GM12878 (cell line): ENCODE data around the gene CBFA2T3. TPM values are rescaled to one million over a fixed set of nuclear protein-coding genes. Genes with fewer than 3 reads are reported as not detected.

Experiments used
- ATAC-seq: fragments of 200-7000 bp; cut with Tn5 transposase; 3 replicates; pipeline ENCODE4 v1.9.1; 2020; ENCODE audit warnings: mild to moderate bottlenecking, moderate library complexity
- BruUV-seq: library from RNA; stranded (reverse); fragments of 400-500 nt; replicated peaks from 2 replicates; lab custom pipeline; 2021; lab: Mats Ljungman, UMichigan
- CTCF ChIA-PET: fragments of 300-600 bp; sonication (Branson Sonifier 250); formaldehyde crosslinking; extraction: SDS; loops from one replicate; lab custom pipeline; 2021; ENCODE audit warnings: inconsistent platforms; lab: Yijun Ruan, JAX
- POLR2A ChIA-PET: fragments of 350-600 bp; formaldehyde crosslinking; extraction: SDS; loops from one replicate; lab custom pipeline; 2021; ENCODE audit warnings: inconsistent platforms; lab: Charles Lee
- RAD21 ChIA-PET: fragments of 300-600 bp; sonication (Branson Sonifier 250); formaldehyde crosslinking; loops from one replicate; lab custom pipeline; 2023; ENCODE audit warnings: antibody characterized with exemption; ENCODE audit not compliant: unreplicated experiment; lab: Charles Lee
- SMC1A ChIA-PET: fragments of 300-600 bp; sonication (Branson Sonifier 250); formaldehyde crosslinking; loops from one replicate; lab custom pipeline; 2023; ENCODE audit not compliant: unreplicated experiment, uncharacterized antibody; lab: Charles Lee
- DNase-seq: peaks from one replicate; pipeline ENCODE4 v3.0.0-alpha.2; 2011; ENCODE audit warnings: low read depth, low spot score
- FAIRE-seq: peaks from 3 replicates; lab custom pipeline; 2011; peaks lifted over from hg19 to GRCh38; lab: Jason Lieb, UNC
- H2AFZ ChIP-seq: 2 replicates; pipeline ENCODE4 v1.6.0; 2011; ENCODE audit warnings: low read depth, low read length, control low read depth; ENCODE audit not compliant: control insufficient read depth
- H3K27ac ChIP-seq: 2 replicates; pipeline ENCODE4 v1.5.1; 2011; ENCODE audit warnings: control low read depth; ENCODE audit not compliant: control insufficient read depth, insufficient read depth
- H3K27me3 ChIP-seq, 2 experiments: replicated peaks in 1 of 2; 2 replicates each; pipeline versions ENCODE4 v1.6.0 to v1.6.1; 2011; ENCODE audit warnings: low read length in 1 of 2; ENCODE audit not compliant: control insufficient read depth in 2 of 2, insufficient read depth in 2 of 2
- H3K36me3 ChIP-seq, 2 experiments: 2 replicates each; pipeline ENCODE4 v1.5.1; 2011; ENCODE audit warnings: low read length in 1 of 2; ENCODE audit not compliant: control insufficient read depth in 2 of 2, insufficient read depth in 2 of 2
- H3K4me1 ChIP-seq: 2 replicates; pipeline ENCODE4 v1.6.1; 2011; ENCODE audit warnings: mild to moderate bottlenecking, low read length, moderate library complexity, mixed read lengths; ENCODE audit not compliant: control insufficient read depth, insufficient read depth
- H3K4me2 ChIP-seq: 2 replicates; pipeline ENCODE4 v1.6.0; 2011; ENCODE audit warnings: control low read depth; ENCODE audit not compliant: control insufficient read depth, insufficient read depth
- H3K4me3 ChIP-seq: fragments of 200-600 bp; sonication (generic); 2 replicates; pipeline ENCODE4 v1.5.1; 2016
- H3K79me2 ChIP-seq: 2 replicates; pipeline ENCODE4 v1.6.0; 2011; ENCODE audit warnings: low read length; ENCODE audit not compliant: control insufficient read depth, insufficient read depth
- H3K9ac ChIP-seq: 2 replicates; pipeline ENCODE4 v1.8.0; 2011; ENCODE audit warnings: low read length, control low read depth, mixed read lengths; ENCODE audit not compliant: control insufficient read depth, insufficient read depth
- H3K9me3 ChIP-seq: replicated peaks from 3 replicates; pipeline ENCODE4 v1.5.1; 2011; ENCODE audit warnings: mild to moderate bottlenecking, low read length; ENCODE audit not compliant: control insufficient read depth, insufficient read depth
- H4K20me1 ChIP-seq: 2 replicates; pipeline ENCODE4 v1.6.0; 2011; ENCODE audit not compliant: control insufficient read depth, insufficient read depth
- ASH2L ChIP-seq: fragments of 300-600, 200-600 bp; sonication (generic); IDR thresholded peaks from 2 replicates; pipeline ENCODE4 v1.6.1; 2017; ENCODE audit warnings: low read depth, mild to moderate bottlenecking, borderline replicate concordance
- BHLHE40 ChIP-seq, 2 experiments: fragments of 450-650 bp in 1 of 2; IDR thresholded peaks; 2 replicates each; pipeline ENCODE4 v1.6.1; 2011 to 2017; ENCODE audit warnings: low read depth in 2 of 2, borderline replicate concordance in 1 of 2, improper control_type of control experiment in 1 of 2, low read length in 1 of 2, mild to moderate bottlenecking in 1 of 2
- ESRRA ChIP-seq: IDR thresholded peaks from 2 replicates; pipeline ENCODE4 v1.6.1; 2012; ENCODE audit warnings: mild to moderate bottlenecking, low read length, improper control_type of control experiment
- FOXK2 ChIP-seq: fragments of 450-650 bp; IDR thresholded peaks from 2 replicates; pipeline ENCODE4 v1.6.1; 2017; ENCODE audit warnings: mild to moderate bottlenecking, moderate library complexity
- HCFC1 ChIP-seq: fragments of 150-350 bp; IDR thresholded peaks from 2 replicates; pipeline ENCODE4 v1.6.1; 2014; ENCODE audit warnings: low read length
- IKZF1 ChIP-seq: fragments of 450-650 bp; conservative IDR thresholded peaks from 2 replicates; pipeline ENCODE4 v1.6.1; 2017; ENCODE audit warnings: antibody characterized with exemption, mild to moderate bottlenecking
- MEF2B ChIP-seq: fragments of 450-650 bp; IDR thresholded peaks from 2 replicates; pipeline ENCODE4 v1.6.1; 2018; ENCODE audit warnings: mild to moderate bottlenecking, moderate library complexity; ENCODE audit not compliant: partially characterized antibody, poor library complexity, severe bottlenecking
- POLR2A ChIP-seq: IDR thresholded peaks from 2 replicates; pipeline ENCODE4 v1.6.1; 2011; ENCODE audit warnings: low read depth, mild to moderate bottlenecking, low read length
- RELB ChIP-seq: fragments of 450-650 bp; IDR thresholded peaks from 2 replicates; pipeline ENCODE4 v1.6.1; 2017; ENCODE audit warnings: low read depth, mild to moderate bottlenecking, moderate library complexity
- SRF ChIP-seq, 2 experiments: IDR thresholded peaks; 2 replicates each; pipeline ENCODE4 v1.6.1; 2011; ENCODE audit warnings: low read depth in 2 of 2, low read length in 2 of 2, mild to moderate bottlenecking in 1 of 2, moderate library complexity in 1 of 2
- ZNF622 ChIP-seq: fragments of 450-650 bp; IDR thresholded peaks from 2 replicates; pipeline ENCODE4 v1.6.1; 2017; ENCODE audit warnings: mild to moderate bottlenecking, inconsistent platforms
- ZSCAN29 ChIP-seq: fragments of 450-650 bp; IDR thresholded peaks from 2 replicates; pipeline ENCODE4 v1.6.1; 2017; ENCODE audit warnings: mild to moderate bottlenecking, moderate library complexity
- WGBS: methylation state at CpG from one replicate; pipeline ENCODE4 v1.1.6; 2016; ENCODE audit warnings: low lambda C conversion rate; ENCODE audit not compliant: insufficient replicate concordance, insufficient coverage; ENCODE audit errors: missing lambda C conversion rate; 5-methylcytosine and 5-hydroxymethylcytosine counted together
- in situ Hi-C: fragments of 300-500 bp; cut with MboI; formaldehyde crosslinking; loops from 9 replicates; pipeline ENCODE4 v1.14.3; 2018; ENCODE audit warnings: mixed read lengths
- intact Hi-C: fragments of 100-400 bp; cut with micrococcal nuclease; formaldehyde crosslinking; loops from one replicate; pipeline ENCODE4 v1.14.2; 2022; ENCODE audit not compliant: unreplicated experiment
- polyA plus RNA-seq, 11 experiments: library from polyadenylated mRNA; depleted of rRNA in 4 of 11; unstranded in 6 of 11; stranded (reverse) in 5 of 11; fragments of >200 nt; fragmentation: Nextera tagmentation in 4 of 11; fragmentation: Illumina TruSeq in 1 of 11; extraction: Ambion mirVana in 4 of 11; extraction: Trizol in 1 of 11; gene quantifications; 1 replicate in 1 of 11; 2 replicates in 10 of 11; pipeline versions ENCODE4 v1.2.1 to v1.2.3, GENCODE V29; 2011 to 2016; ENCODE audit warnings: inconsistent platforms in 2 of 11, missing spikeins in 2 of 11, low read depth in 1 of 11
- total RNA-seq, 4 experiments: library from RNA; depleted of rRNA in 3 of 4; stranded (reverse); fragments of >200 nt in 3 of 4; fragmentation: Illumina TruSeq in 1 of 4; extraction: Trizol in 1 of 4; gene quantifications; 2 replicates each; pipeline versions ENCODE4 v1.2.1 to v1.2.3, GENCODE V29; 2013 to 2021
- TF ChIP-seq, protein P1 (sequence below): fragments of 450-650 bp; IDR thresholded peaks from 2 replicates; pipeline ENCODE4 v1.6.1; 2017; ENCODE audit warnings: mild to moderate bottlenecking, low read depth, inconsistent platforms; ENCODE audit not compliant: poor library complexity, severe bottlenecking
- TF ChIP-seq, protein P2 (sequence below): fragments of 450-650 bp; IDR thresholded peaks from 2 replicates; pipeline ENCODE4 v1.6.1; 2017; ENCODE audit warnings: borderline replicate concordance
- TF ChIP-seq, protein P3 (sequence below): fragments of 450-650 bp; IDR thresholded peaks from 2 replicates; pipeline ENCODE4 v1.6.1; 2017; ENCODE audit warnings: mild to moderate bottlenecking, moderate library complexity

CBFA2T3 gene
- total and polyA plus RNA-seq, 10 of the 15 experiments (the other 5 are each of a cell fraction or from before 2014, with no cell fraction given), result 0.69 to 42.6 (median 4.5) TPM

- TF ChIP-seq, protein P1, sequence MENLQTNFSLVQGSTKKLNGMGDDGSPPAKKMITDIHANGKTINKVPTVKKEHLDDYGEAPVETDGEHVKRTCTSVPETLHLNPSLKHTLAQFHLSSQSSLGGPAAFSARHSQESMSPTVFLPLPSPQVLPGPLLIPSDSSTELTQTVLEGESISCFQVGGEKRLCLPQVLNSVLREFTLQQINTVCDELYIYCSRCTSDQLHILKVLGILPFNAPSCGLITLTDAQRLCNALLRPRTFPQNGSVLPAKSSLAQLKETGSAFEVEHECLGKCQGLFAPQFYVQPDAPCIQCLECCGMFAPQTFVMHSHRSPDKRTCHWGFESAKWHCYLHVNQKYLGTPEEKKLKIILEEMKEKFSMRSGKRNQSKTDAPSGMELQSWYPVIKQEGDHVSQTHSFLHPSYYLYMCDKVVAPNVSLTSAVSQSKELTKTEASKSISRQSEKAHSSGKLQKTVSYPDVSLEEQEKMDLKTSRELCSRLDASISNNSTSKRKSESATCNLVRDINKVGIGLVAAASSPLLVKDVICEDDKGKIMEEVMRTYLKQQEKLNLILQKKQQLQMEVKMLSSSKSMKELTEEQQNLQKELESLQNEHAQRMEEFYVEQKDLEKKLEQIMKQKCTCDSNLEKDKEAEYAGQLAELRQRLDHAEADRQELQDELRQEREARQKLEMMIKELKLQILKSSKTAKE, result no peak
- no peak for TF ChIP-seq HCFC1
Measured at GRCh38 chr16:88995194-88995593, 18.2 kb upstream of the CBFA2T3 start (continued).

DNA sequence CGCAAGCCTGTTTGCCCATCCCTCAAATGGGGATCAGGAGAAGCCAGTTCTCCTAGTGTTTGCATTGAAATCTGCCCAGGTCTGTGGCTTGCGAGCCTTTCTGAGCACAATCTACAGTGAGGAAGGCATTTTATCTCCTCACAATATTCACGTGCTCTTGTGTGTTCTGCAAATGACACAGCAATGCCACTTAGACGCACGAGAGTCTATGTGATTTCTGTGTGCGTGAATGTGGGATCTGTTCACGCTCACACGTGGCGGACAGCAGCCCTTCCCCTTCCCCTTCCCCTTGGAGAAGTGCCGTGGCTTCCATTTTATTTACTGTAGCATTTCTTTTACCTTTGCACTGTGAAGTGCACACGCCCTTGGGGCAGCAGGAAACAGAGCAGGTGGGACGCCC lies 17.7 kb upstream of the CBFA2T3 start:
- Histone ChIP-seq H3K4me1 (peaks cover 7% of the 10 kb centered on the region), H3K9ac (no peak overlapping the region), H3K27me3 (no peaks in the 10 kb centered on the region), H4K20me1 (no peaks in the 10 kb centered on the region), H3K4me2 (no peak overlapping the region), H2AFZ (no peak overlapping the region), H3K4me3 (no peak overlapping the region), H3K9me3 (peaks cover 16% of the 10 kb centered on the region), H3K79me2 (no peaks in the 10 kb centered on the region), H3K36me3 (no peaks in the 10 kb centered on the region), H3K27ac (no peak overlapping the region)
- in situ Hi-C loops, result no loop called here
- ChIA-PET CTCF (no interaction called here), POLR2A (no interaction called here), SMC1A (no interaction called here), RAD21 (no interaction called here)
- BruUV-seq, result no TSS peak
- FAIRE-seq, result no peak
- ATAC-seq, result no peak
- 25% methylated on average over 12 of the region's 12 CpGs for WGBS
- no peak for DNase-seq
- intact Hi-C loops, result no loop called here
- no peak for TF ChIP-seq ESRRA
- TF ChIP-seq RELB, result no peak
- TF ChIP-seq POLR2A, result no peak
- no peak for TF ChIP-seq SRF (IDR thresholded peaks at IDR 0.05; ENCODE audit: low read depth in 2 of 2, low read length in 2 of 2)
- TF ChIP-seq MEF2B, result no peak
- no peak for TF ChIP-seq ZNF622
- TF ChIP-seq IKZF1, result no peak
- TF ChIP-seq ZSCAN29, result no peak
- TF ChIP-seq FOXK2, result no peak
- no peak for TF ChIP-seq BHLHE40 (IDR thresholded peaks at IDR 0.05; ENCODE audit: borderline replicate concordance in 1 of 2, low read depth in 2 of 2, low read length in 1 of 2)
- no peak for TF ChIP-seq ASH2L
- TF ChIP-seq, protein P2, sequence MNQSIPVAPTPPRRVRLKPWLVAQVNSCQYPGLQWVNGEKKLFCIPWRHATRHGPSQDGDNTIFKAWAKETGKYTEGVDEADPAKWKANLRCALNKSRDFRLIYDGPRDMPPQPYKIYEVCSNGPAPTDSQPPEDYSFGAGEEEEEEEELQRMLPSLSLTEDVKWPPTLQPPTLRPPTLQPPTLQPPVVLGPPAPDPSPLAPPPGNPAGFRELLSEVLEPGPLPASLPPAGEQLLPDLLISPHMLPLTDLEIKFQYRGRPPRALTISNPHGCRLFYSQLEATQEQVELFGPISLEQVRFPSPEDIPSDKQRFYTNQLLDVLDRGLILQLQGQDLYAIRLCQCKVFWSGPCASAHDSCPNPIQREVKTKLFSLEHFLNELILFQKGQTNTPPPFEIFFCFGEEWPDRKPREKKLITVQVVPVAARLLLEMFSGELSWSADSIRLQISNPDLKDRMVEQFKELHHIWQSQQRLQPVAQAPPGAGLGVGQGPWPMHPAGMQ, result no peak
- TF ChIP-seq, protein P3, sequence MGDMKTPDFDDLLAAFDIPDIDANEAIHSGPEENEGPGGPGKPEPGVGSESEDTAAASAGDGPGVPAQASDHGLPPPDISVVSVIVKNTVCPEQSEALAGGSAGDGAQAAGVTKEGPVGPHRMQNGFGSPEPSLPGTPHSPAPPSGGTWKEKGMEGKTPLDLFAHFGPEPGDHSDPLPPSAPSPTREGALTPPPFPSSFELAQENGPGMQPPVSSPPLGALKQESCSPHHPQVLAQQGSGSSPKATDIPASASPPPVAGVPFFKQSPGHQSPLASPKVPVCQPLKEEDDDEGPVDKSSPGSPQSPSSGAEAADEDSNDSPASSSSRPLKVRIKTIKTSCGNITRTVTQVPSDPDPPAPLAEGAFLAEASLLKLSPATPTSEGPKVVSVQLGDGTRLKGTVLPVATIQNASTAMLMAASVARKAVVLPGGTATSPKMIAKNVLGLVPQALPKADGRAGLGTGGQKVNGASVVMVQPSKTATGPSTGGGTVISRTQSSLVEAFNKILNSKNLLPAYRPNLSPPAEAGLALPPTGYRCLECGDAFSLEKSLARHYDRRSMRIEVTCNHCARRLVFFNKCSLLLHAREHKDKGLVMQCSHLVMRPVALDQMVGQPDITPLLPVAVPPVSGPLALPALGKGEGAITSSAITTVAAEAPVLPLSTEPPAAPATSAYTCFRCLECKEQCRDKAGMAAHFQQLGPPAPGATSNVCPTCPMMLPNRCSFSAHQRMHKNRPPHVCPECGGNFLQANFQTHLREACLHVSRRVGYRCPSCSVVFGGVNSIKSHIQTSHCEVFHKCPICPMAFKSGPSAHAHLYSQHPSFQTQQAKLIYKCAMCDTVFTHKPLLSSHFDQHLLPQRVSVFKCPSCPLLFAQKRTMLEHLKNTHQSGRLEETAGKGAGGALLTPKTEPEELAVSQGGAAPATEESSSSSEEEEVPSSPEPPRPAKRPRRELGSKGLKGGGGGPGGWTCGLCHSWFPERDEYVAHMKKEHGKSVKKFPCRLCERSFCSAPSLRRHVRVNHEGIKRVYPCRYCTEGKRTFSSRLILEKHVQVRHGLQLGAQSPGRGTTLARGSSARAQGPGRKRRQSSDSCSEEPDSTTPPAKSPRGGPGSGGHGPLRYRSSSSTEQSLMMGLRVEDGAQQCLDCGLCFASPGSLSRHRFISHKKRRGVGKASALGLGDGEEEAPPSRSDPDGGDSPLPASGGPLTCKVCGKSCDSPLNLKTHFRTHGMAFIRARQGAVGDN, result no peak
